RWPE2 (cell line): ENCODE results near the gene GDPD5.

Experiments
- ATAC-seq: fragments of 200-7000 bp; cut with Tn5 transposase; 3 replicates; pipeline ENCODE4 v1.9.1; 2021; ENCODE audit warnings: low read depth
- DNase-seq: peaks from one replicate; pipeline ENCODE4 v3.0.0-alpha.2; 2020; ENCODE audit warnings: low spot score
- H3K27ac ChIP-seq: fragments of 450-650 bp; 2 replicates; pipeline ENCODE4 v1.5.1; 2017; ENCODE audit warnings: mild to moderate bottlenecking; ENCODE audit not compliant: poor library complexity, severe bottlenecking
- H3K27me3 ChIP-seq: fragments of 250-450 bp; sonication (Bioruptor Pico); 2 replicates; pipeline ENCODE4 v1.5.1; 2021; ENCODE audit warnings: mild to moderate bottlenecking, moderate library complexity; ENCODE audit not compliant: insufficient read depth, poor library complexity, severe bottlenecking
- H3K36me3 ChIP-seq: fragments of 250-450 bp; sonication (Bioruptor Pico); 2 replicates; pipeline ENCODE4 v1.5.1; 2020; ENCODE audit warnings: low read depth, mild to moderate bottlenecking, moderate library complexity
- H3K4me1 ChIP-seq: fragments of 250-450 bp; sonication (Bioruptor Pico); 2 replicates; pipeline ENCODE4 v1.5.1; 2021; ENCODE audit warnings: mild to moderate bottlenecking, moderate library complexity; ENCODE audit not compliant: insufficient read depth, poor library complexity, severe bottlenecking
- H3K4me3 ChIP-seq: fragments of 250-450 bp; sonication (Bioruptor Pico); 2 replicates; pipeline ENCODE4 v1.5.1; 2021; ENCODE audit warnings: mild to moderate bottlenecking, moderate library complexity; ENCODE audit not compliant: severe bottlenecking
- H3K9me3 ChIP-seq: fragments of 250-450 bp; sonication (Bioruptor Pico); 2 replicates; pipeline ENCODE4 v1.5.1; 2021; ENCODE audit warnings: mild to moderate bottlenecking, moderate library complexity; ENCODE audit not compliant: severe bottlenecking
- CTCF ChIP-seq: fragments of 450-650 bp; IDR thresholded peaks from one replicate; pipeline ENCODE4 v1.5.1; 2017; ENCODE audit warnings: mild to moderate bottlenecking, moderate library complexity; ENCODE audit not compliant: poor library complexity, severe bottlenecking

Gene GDPD5

GRCh38 chr11:75514596-75514995 is 11.1 kb downstream of the GDPD5 start:
- DNase-seq (no peak), ATAC-seq (no peak)
- H3K27me3 ChIP-seq = no peaks in the 10 kb centered on the region
- no peak overlapping the region for H3K27ac ChIP-seq
- H3K4me3 ChIP-seq = no peak overlapping the region
- no peaks in the 10 kb centered on the region for H3K4me1 ChIP-seq
- no peaks in the 10 kb centered on the region for H3K9me3 ChIP-seq
- TF ChIP-seq CTCF = no peak
- no peaks in the 10 kb centered on the region for H3K36me3 ChIP-seq

- no peak for TF ChIP-seq CTCF
- ATAC-seq (no peak), DNase-seq (no peak)
- Histone ChIP-seq H3K9me3 (no peaks in the 10 kb centered on the region), H3K27me3 (no peaks in the 10 kb centered on the region), H3K4me1 (no peaks in the 10 kb centered on the region), H3K4me3 (no peak overlapping the region), H3K27ac (no peak overlapping the region), H3K36me3 (no peaks in the 10 kb centered on the region)
Measured at GRCh38 chr11:75513250-75513649, 12.5 kb downstream of the GDPD5 start.

GRCh38 chr11:75510723-75511019 is 15.1 kb downstream of the GDPD5 start:
- ATAC-seq (no peak), DNase-seq (no peak)
- Histone ChIP-seq H3K4me1 (no peaks in the 10 kb centered on the region), H3K9me3 (no peaks in the 10 kb centered on the region), H3K27me3 (no peaks in the 10 kb centered on the region), H3K27ac (no peak overlapping the region), H3K4me3 (no peak overlapping the region), H3K36me3 (no peaks in the 10 kb centered on the region)
- TF ChIP-seq CTCF = no peak

GRCh38 chr11:75510004-75510722 is 15.6 kb downstream of the GDPD5 start:
- no peaks in the 10 kb centered on the region for H3K9me3 ChIP-seq
- no peaks in the 10 kb centered on the region for H3K4me1 ChIP-seq
- H3K36me3 ChIP-seq = no peaks in the 10 kb centered on the region
- DNase-seq = no peak
- no peak overlapping the region for H3K27ac ChIP-seq
- no peak overlapping the region for H3K4me3 ChIP-seq
- TF ChIP-seq CTCF = no peak
- ATAC-seq = no peak
- H3K27me3 ChIP-seq = no peaks in the 10 kb centered on the region

GRCh38 chr11:75509020-75509720 is 16.6 kb downstream of the GDPD5 start:
- TF ChIP-seq CTCF = no peak
- DNase-seq (no peak), ATAC-seq (no peak)
- H3K4me1 ChIP-seq = no peaks in the 10 kb centered on the region
- no peaks in the 10 kb centered on the region for H3K9me3 ChIP-seq
- H3K27me3 ChIP-seq = no peaks in the 10 kb centered on the region
- no peak overlapping the region for H3K4me3 ChIP-seq
- H3K27ac ChIP-seq = no peak overlapping the region
- H3K36me3 ChIP-seq = no peaks in the 10 kb centered on the region
